HG03575 (cell line): ENCODE measurements around the gene KRT2.
"Not testable (repeated sequence)": the region's sequence is repeated elsewhere in the genome, so short reads cannot be mapped to it uniquely, and the experiment has no call there.

Experiments
- ATAC-seq: cut with Tn5 transposase; IDR thresholded peaks from one replicate; pipeline ENCODE4 v1.9.1; 2021; ENCODE audit not compliant: unreplicated experiment, insufficient number of reproducible peaks, low FRiP score; ENCODE audit errors: extremely low read depth

KRT2 gene

GRCh38 chr12:52670961-52671360 is 18.9 kb upstream of the KRT2 start:
- ATAC-seq = no peak

- ATAC-seq = no peak
Measured at GRCh38 chr12:52670506-52670905, 18.5 kb upstream of the KRT2 start.

GRCh38 chr12:52669941-52670340 is 17.9 kb upstream of the KRT2 start:
- ATAC-seq = not testable (repeated sequence)

DNA sequence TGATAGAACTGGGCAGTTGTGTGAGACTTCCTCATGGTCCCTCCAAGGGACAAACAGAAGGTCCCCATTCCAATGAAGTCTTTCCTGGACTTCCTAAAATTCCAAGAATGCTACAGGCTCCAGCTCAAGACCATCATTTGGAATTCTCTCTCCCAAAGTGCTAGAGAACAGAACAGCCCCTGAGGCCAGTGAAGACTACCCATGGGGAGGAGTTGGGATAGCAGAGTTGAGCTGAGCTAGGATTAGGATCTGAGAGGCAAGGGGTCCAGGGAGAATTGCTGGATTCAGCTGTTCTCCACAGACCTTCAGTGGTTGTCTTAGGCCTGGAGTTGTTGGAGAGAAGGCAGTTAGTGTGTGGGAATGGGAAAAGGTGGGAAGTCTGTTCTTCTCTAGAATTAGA is 17.4 kb upstream of the KRT2 start:
- ATAC-seq = no peak

- ATAC-seq = no peak
Measured at GRCh38 chr12:52667931-52668330, 15.9 kb upstream of the KRT2 start.

DNA sequence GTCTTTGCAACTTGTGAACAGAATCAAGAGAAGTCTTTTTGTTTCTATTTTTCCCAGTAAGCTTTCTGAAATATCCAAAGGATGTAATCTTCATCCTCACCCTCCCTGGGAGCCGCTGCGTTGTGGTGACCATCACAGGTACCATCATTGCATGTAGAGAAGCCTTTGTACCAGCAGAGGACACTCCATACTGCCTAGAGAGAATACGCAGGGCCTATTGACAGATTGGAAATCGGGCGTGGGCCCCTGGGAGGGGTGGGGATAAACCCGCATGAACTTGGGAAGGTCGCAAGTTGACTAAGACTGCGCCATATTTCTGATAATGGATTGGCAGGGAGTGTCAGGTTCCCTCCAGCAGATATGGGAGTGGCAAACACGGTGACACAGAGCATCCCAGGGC is 15.5 kb upstream of the KRT2 start:
- no peak for ATAC-seq

DNA sequence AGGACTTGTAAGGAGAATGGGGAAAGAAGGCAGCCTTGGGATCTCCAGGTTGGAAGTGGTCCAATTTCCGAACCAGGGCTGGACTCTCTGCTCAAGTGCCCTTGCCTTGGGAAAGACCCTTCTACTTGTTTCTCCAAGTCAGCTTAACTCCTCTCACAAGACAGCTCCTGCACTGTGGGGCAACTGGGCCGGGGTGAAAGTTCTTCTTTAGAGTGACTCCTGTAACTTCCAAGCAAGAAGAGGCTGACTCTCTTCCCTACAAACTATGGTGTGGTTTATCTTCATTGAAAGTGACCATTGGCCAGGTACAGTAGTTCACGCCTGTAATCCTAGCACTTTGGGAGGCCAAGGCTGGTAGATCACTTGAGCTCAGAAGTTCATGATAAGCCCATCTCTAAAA is 14.5 kb upstream of the KRT2 start:
- no peak for ATAC-seq

DNA sequence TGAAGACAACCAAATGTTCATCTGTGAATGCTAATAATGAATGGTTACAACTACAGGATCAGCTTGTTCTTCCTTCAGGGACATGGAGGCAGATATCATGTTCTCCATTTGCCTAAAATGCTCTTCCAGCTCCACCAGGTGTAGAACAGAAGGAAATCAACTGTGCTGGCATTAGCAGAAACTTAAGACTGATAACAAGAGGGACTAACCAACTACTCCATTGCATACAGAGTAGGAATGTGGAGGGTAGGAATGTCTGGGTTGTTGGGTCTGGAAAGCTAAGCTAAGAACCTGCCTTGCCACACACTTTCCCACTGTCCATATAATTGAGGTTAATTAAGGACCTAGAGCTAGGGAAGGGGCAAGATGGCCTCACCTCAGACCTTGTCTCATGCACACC is 11.4 kb upstream of the KRT2 start:
- no peak for ATAC-seq

DNA sequence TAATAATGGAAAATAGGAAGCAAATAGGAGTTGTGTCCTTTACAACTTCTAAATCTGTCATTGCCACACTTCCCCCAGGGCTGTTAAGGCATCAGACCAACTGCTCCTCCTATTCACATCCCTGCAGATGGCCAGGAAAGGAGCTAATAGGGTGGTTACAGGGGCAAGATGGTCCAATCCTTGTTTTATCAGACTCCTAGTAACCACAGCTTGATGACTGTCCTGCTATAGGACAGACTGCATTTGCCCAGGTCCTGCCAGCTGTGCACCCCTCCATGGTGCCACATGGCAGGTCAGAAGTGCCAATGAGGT is 10.9 kb upstream of the KRT2 start:
- ATAC-seq = no peak

- no peak for ATAC-seq
Measured at GRCh38 chr12:52662093-52662917, 10.3 kb upstream of the KRT2 start.

DNA sequence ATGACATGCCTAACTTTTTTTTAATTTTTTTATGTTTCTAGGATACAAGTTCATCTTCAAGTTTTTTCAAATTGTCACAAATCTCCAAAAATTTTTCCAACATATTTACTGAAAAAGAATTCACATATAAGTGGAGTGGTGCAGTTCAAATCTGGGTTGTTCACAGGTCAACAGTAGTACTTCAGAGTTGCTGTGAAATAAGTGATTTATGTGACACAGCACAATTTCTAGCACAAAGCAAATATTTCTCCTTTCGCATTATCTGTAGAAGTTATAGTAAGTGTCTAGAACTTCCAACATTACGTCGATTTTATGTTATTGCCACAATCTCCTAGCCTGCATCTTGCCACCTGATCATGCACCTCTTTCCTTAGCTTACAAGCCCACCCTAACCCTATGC is 9.7 kb upstream of the KRT2 start:
- ATAC-seq = no peak

DNA sequence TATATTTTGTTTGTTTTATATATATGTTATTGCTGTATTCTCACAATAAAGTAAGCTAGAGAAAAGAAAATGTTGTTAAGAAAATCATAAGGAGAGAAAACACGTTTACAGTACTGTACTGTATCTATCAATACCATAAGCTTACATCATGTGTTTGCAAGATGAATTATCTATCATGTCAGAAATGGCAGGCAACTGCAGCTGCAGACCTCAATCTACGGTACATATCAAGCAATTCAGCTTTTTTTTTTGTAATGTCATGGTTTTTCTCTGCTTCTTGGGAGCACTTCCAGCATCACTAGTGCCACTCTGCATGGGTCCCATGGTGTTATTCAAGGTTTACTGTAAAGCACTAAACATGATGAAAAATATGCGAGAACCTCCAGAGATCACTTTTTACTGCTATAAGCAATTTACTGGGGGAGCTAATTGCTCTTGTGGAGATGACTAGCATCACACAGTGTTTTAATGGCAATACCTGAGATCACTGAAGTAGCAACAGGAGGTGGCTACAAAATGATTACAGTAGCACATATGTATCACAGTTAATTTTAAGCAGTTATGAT is 9.0 kb upstream of the KRT2 start:
- ATAC-seq = no peak

GRCh38 chr12:52659951-52660350 is 7.9 kb upstream of the KRT2 start:
- ATAC-seq = no peak

DNA sequence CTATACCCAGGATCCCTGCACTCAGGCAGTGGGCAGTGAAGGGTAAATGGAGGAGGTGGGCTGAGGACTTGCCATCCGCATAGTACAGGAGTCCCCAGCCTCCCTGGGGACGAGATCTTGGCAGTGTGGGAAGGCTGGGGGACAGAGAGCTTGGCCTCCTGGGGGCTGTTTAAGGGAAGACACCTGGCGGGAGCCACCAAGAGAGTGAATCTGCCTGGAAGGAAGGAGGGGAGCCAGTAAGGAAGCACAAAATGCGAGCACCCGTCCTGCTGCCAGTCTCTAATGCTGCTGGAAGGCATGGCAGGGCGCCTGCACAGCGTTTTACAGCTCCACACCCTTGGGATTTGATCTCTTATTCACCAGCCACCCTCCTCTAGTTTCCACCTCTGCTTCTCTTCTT is 7.4 kb upstream of the KRT2 start:
- ATAC-seq = no peak

DNA sequence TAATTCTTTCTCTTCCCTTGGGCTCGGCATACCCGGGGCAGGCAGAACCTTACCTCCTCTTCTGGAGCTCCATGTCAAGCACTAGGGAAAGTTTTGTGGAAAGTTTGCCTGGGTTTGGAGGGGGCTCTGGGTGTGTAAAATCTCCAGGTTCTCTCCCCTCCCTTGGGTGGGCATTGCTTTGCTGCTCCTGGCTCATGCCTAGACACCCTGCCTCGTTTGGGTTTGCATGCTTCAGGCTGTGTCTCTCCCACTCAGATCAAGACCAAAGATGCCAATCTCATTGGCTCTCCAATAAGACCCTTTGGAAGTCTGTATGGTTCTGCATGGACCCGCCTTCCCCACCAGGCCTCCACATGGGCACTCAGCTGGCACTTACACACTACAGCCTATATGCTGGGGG is 6.2 kb upstream of the KRT2 start:
- ATAC-seq = no peak

DNA sequence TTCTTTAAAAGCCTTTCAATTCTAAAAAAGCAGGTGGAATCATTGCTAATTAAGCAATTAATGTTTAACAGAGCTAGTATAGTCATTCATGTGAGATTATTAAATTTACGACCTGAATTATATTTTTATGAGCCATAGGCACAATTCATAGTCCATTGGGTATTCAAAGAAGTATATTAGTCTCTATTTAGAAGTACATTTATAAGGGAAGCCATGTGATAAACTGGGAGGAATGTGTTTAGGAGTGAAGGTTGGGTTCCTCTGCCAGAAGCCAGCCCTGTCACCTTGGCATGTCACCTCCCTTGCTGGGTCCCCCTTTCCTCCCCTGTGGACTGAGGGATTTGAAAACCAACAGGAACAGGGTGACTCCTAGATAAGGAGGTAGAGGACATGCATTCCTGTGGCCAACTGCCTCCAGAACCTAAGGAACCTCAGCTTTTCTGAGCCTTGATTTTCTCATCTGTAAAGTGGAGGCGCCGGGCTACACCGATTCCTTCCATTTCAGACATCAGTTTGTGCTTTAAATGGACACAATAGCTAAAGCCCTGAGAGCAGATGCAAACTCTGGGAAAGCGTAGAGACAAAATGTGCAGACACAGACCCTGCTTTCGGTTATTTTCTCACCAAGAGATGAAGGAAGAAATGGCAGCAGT is 5.4 kb upstream of the KRT2 start:
- ATAC-seq = no peak

GRCh38 chr12:52656616-52657015 is 4.6 kb upstream of the KRT2 start:
- no peak for ATAC-seq

GRCh38 chr12:52655720-52656124 is 3.7 kb upstream of the KRT2 start:
- no peak for ATAC-seq

DNA sequence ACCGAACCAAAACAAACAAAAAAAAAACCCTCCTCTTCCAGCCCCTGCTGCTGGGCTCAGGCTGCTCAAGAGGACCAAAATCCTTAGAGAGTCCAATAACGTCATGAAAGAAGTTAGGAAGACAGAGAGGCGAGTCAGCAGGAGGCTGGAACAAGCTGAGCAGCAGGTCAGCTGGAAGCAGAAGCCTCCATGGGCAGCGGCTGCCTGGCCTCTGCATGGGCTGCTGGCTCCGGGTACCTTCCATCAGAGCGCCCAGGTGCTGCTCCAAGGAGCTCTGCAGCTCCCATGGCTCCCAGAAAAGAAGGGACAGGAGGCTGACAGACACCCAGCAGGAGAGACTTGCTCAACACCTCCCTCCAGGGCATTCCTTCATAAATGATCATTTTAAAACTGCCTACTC is 3.2 kb upstream of the KRT2 start:
- ATAC-seq = no peak

DNA sequence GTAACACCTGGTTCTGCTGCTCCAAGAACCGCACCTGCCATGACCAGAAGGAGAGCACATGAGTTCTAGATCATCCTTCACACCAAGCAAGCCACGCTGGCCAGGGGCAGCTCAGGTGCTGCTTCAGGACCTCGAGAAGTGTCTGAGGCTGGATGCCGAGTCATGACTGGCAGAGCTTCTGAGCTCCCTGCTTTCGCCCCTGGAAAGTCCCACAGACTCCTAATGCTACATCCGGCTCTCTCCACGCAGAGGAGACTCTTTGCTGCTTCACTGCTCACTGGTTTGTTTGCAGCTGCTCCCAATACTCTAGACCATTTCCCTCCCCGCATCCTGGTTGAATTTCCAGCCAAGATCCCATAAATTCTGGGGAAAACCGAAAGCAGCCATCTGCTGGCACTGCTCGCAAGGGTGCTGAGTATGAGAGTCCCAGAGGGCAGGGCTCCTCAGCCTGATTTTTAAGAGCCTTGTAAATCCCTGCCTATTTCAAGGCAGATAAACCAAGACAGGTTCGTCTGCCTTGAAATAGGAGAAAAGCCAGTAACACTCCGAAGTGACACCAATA is 1.4 kb downstream of the KRT2 start:
- no peak for ATAC-seq
